ENCODE measurements around the gene PSG7. TPM values are rescaled to one million over a fixed set of nuclear protein-coding genes. Genes with fewer than 3 reads are reported as not detected.
"Not testable (repeated sequence)": the region's sequence is repeated elsewhere in the genome, so short reads cannot be mapped to it uniquely, and the experiment has no call there.

PSG7 gene
- total and polyA plus RNA-seq, 7 experiments from 2014 or later, result not detected

DNA sequence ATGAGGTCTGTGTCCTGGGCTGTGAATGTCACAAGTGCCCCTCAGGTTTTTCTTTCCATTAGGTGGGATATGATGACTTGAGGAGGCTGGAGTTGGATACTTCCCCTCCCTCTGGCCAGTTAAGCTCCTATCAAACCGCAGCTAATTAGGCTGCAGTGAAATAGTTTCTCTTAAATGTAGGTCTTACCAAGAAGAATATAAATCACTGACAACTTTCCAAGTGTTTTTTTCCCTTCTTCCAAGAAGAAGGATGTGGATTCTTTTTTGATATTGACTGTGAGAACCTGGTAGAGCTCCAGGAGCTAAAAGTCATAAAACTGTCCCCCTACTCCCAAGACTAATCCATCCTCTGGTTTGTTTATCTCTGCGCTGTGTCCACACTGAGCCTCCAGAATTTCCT is 14.5 kb upstream of the PSG7 start:
- intact Hi-C loops (cut with micrococcal nuclease); H3K27ac ChIP-seq (ENCODE audit: low read depth, low read length); H3K4me1 Mint-ChIP-seq; H3K4me3 Mint-ChIP-seq; H3K36me3 Mint-ChIP-seq; CTCF ChIA-PET; H3K9me3 Mint-ChIP-seq; H3K27ac Mint-ChIP-seq; DNase-seq; POLR2A ChIA-PET; H3K9me3 ChIP-seq (ENCODE audit: control insufficient read depth in 2 of 3, low read length in 3 of 3); H3K4me3 ChIP-seq (ENCODE audit: low read length); H3K4me1 ChIP-seq (ENCODE audit: control insufficient read depth in 2 of 2, insufficient read depth in 2 of 2, low read length in 2 of 2); H3K27me3 ChIP-seq (ENCODE audit: control insufficient read depth in 2 of 2, insufficient read depth in 2 of 2, low read length in 2 of 2); ATAC-seq; H3K36me3 ChIP-seq (ENCODE audit: control insufficient read depth in 2 of 3, insufficient read depth in 3 of 3, low read length in 3 of 3): not testable (repeated sequence)
- peaks cover 0 to 28% (median 11%) of the 10 kb centered on the region in 5 donors for H3K27me3 Mint-ChIP-seq

DNA sequence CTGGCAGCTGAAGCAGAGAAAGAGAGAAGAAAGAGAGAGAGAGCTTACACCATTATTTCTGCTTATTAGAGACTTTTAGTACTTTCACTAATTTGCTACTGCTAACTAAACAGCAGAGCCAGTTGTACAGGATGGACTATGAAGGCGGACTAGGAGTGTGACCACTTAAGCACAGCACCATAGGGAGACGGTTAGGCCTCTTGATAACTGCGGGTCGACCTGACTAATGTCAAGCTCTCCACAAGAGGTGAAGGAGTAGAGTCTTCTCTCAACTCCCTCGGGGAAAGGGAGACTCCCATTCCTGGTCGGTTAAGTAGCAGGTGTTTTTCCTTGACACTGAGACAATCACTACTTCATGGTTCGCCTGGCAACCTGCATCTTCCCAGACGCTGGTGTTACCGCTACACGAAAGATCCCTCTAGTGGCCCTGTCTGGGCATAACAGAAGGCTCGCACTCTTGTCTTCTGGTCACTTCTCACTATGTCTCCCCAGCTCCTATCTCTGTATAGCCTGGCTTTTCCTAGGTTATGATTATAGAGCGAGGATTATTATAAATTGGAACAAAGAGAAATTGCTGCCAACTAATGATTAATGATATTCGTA is 5.3 kb upstream of the PSG7 start:
- intact Hi-C loops (cut with micrococcal nuclease), result no loop called here
- peaks cover 0 to 5% (median 0%) of the 10 kb centered on the region in 7 donors for H3K4me1 Mint-ChIP-seq
- ATAC-seq (no peak), DNase-seq (no peak)
- peaks cover 0 to 2% (median 0%) of the 10 kb centered on the region in 11 donors for H3K9me3 Mint-ChIP-seq
- Histone ChIP-seq H3K4me3 (ENCODE audit: low read length) (no peak overlapping the region), H3K4me1 (ENCODE audit: control insufficient read depth in 2 of 2, insufficient read depth in 2 of 2, low read length in 2 of 2) (no peaks in the 10 kb centered on the region), H3K9me3 (ENCODE audit: control insufficient read depth in 2 of 3, low read length in 3 of 3) (no peaks in the 10 kb centered on the region), H3K27me3 (ENCODE audit: control insufficient read depth in 2 of 2, insufficient read depth in 2 of 2, low read length in 2 of 2) (no peaks in the 10 kb centered on the region), H3K36me3 (ENCODE audit: control insufficient read depth in 2 of 3, insufficient read depth in 3 of 3, low read length in 3 of 3) (no peaks in the 10 kb centered on the region), H3K27ac (ENCODE audit: low read depth, low read length) (no peak overlapping the region)
- no peak overlapping the region for H3K27ac Mint-ChIP-seq
- H3K27me3 Mint-ChIP-seq, result peaks cover 3 to 49% (median 41%) of the 10 kb centered on the region in 5 donors
- ChIA-PET POLR2A (no interaction called here), CTCF (no interaction called here)
- H3K36me3 Mint-ChIP-seq, result no peaks in the 10 kb centered on the region
- H3K4me3 Mint-ChIP-seq, result no peak overlapping the region

DNA sequence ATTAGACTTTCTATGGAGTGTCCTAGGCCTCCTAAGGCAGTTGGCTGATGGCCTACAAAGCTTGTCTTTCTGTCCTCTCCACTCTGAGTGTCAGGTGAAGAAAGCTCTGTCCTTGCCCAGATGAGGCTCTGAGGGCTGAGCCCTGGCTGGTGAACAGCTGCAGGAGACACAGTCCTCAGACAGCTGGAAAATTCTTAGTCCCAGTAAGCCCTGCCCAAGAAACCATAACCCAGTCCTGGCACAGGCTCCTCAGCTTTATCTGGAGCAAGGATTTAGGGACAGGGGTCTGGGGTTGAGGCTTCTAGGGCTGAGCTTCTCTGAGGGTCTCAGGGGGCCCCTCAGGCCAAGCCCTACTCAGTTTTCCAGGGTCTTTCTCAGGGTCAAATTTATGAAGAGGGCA is 2.3 kb downstream of the PSG7 start:
- DNase-seq, POLR2A ChIA-PET, H3K27ac Mint-ChIP-seq: not testable (repeated sequence)

DNA sequence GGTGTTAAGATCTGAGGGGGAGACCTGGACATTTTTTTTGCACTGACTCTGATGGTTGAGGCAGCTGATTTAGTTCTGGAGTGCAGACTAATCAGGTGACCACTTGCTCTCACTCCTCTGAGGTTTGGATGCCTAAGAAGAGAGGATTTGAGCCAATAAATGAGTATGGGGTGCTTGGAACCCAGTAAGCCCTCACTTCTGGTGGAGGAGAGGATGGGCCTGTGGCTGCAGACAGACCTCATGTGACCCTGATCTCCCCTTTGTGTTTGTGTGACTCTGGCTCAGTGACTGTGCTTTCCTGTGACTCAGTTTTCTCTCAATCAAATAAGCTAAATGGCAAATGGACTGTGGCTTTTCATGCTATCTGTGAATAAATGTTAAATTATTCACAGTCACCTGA is 2.8 kb downstream of the PSG7 start:
- intact Hi-C loops (cut with micrococcal nuclease); H3K9me3 ChIP-seq (ENCODE audit: control insufficient read depth in 2 of 3, low read length in 3 of 3); H3K27ac ChIP-seq (ENCODE audit: low read depth, low read length); ATAC-seq; H3K9me3 Mint-ChIP-seq; H3K4me3 ChIP-seq (ENCODE audit: low read length); H3K27ac Mint-ChIP-seq; POLR2A ChIA-PET; H3K4me1 ChIP-seq (ENCODE audit: control insufficient read depth in 2 of 2, insufficient read depth in 2 of 2, low read length in 2 of 2); H3K4me3 Mint-ChIP-seq; H3K4me1 Mint-ChIP-seq; H3K27me3 ChIP-seq (ENCODE audit: control insufficient read depth in 2 of 2, insufficient read depth in 2 of 2, low read length in 2 of 2); DNase-seq; H3K36me3 Mint-ChIP-seq; CTCF ChIA-PET; H3K36me3 ChIP-seq (ENCODE audit: control insufficient read depth in 2 of 3, insufficient read depth in 3 of 3, low read length in 3 of 3): not testable (repeated sequence)
- H3K27me3 Mint-ChIP-seq, result peaks cover 0 to 37% (median 15%) of the 10 kb centered on the region in 5 donors

More for the DNA sequence above, 2.3 kb downstream of the PSG7 start:
- H3K9me3 Mint-ChIP-seq; H3K4me1 ChIP-seq (ENCODE audit: control insufficient read depth in 2 of 2, insufficient read depth in 2 of 2, low read length in 2 of 2); H3K4me3 ChIP-seq (ENCODE audit: low read length); H3K27ac ChIP-seq (ENCODE audit: low read depth, low read length); H3K4me3 Mint-ChIP-seq; ATAC-seq; H3K27me3 ChIP-seq (ENCODE audit: control insufficient read depth in 2 of 2, insufficient read depth in 2 of 2, low read length in 2 of 2); CTCF ChIA-PET; intact Hi-C loops (cut with micrococcal nuclease); H3K36me3 ChIP-seq (ENCODE audit: control insufficient read depth in 2 of 3, insufficient read depth in 3 of 3, low read length in 3 of 3); H3K4me1 Mint-ChIP-seq; H3K36me3 Mint-ChIP-seq; H3K9me3 ChIP-seq (ENCODE audit: control insufficient read depth in 2 of 3, low read length in 3 of 3): not testable (repeated sequence)
- peaks cover 0 to 36% (median 16%) of the 10 kb centered on the region in 5 donors for H3K27me3 Mint-ChIP-seq

DNA sequence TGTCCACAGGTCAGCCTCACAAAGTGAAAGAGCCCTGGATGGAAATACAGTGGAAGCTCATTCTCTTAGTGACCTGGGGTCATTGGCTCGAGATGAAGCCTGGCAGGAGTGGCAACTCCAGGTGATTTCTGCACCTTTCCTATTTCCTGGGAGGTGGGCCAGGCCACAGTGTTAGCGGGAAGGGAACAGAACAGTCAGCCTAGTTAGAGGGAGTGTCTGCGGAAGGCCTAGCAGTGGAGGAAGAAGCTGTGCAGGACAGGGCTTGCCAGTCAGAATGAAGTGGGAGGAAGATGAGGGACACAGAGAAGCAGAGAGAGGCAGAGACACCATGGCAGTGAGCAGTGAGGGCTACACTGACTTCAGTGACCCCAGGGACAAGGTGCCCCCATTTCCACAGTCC is 3.6 kb downstream of the PSG7 start:
- H3K27ac ChIP-seq (ENCODE audit: low read depth, low read length); POLR2A ChIA-PET; H3K4me3 Mint-ChIP-seq; ATAC-seq; DNase-seq; intact Hi-C loops (cut with micrococcal nuclease); H3K4me1 Mint-ChIP-seq; H3K9me3 Mint-ChIP-seq; H3K27me3 ChIP-seq (ENCODE audit: control insufficient read depth in 2 of 2, insufficient read depth in 2 of 2, low read length in 2 of 2); H3K4me1 ChIP-seq (ENCODE audit: control insufficient read depth in 2 of 2, insufficient read depth in 2 of 2, low read length in 2 of 2); H3K27ac Mint-ChIP-seq; H3K36me3 ChIP-seq (ENCODE audit: control insufficient read depth in 2 of 3, insufficient read depth in 3 of 3, low read length in 3 of 3); H3K36me3 Mint-ChIP-seq; H3K9me3 ChIP-seq (ENCODE audit: control insufficient read depth in 2 of 3, low read length in 3 of 3); H3K4me3 ChIP-seq (ENCODE audit: low read length); CTCF ChIA-PET: not testable (repeated sequence)
- H3K27me3 Mint-ChIP-seq, result peaks cover 0 to 42% (median 15%) of the 10 kb centered on the region in 5 donors

DNA sequence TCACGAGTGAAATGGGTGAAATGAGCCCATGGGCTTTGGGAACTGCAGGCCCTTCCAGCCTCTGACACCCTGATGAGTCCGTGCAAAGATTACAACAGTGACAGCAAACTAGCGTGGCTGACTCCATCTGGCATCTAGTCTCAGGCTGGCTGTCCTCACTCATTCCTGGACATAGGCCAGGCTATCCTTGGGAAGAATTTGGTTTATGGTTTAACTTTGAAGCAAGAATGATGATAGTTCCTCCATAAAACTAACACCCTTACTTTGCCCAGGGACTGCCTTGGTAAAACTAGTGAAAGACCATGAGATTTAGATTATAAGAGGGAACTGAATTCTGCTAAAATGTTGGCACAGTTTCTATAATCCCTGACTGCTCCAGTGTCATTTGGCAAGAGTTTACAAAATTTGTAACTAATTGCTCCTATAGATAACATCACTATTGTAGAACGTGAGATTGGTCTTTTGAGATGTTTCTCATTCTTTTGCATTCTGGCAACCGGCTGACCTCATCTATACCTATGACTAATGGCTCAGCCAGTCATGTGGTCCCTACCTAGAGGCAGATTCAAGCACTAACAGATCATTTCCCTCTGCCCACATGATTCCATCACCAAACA is 4.4 kb downstream of the PSG7 start:
- CTCF ChIA-PET, H3K9me3 Mint-ChIP-seq, POLR2A ChIA-PET: not testable (repeated sequence)

DNA sequence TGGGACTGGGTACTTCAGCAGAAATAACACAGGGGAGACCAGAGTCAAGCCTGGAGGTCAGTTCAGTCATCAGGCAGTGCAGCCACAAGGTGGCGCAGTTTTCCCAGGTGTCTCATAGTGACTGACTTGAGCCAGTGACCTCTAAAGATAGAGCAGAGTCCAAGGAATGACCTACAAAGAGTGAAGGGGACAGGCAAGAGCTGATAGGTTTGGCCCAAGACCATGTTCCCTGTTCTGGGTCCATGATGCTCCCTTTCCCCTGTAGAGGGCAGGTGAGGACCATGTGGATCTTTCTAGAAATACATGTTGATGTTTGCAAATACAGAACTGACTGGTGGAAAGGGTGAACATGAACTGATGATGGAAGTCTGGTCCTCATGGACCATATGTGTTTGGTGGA is 6.8 kb downstream of the PSG7 start:
- H3K36me3 ChIP-seq (ENCODE audit: control insufficient read depth in 2 of 3, insufficient read depth in 3 of 3, low read length in 3 of 3); H3K9me3 Mint-ChIP-seq; H3K4me3 ChIP-seq (ENCODE audit: low read length); H3K36me3 Mint-ChIP-seq; H3K4me1 ChIP-seq (ENCODE audit: control insufficient read depth in 2 of 2, insufficient read depth in 2 of 2, low read length in 2 of 2); CTCF ChIA-PET; H3K9me3 ChIP-seq (ENCODE audit: control insufficient read depth in 2 of 3, low read length in 3 of 3); H3K4me1 Mint-ChIP-seq; H3K27ac Mint-ChIP-seq; POLR2A ChIA-PET; H3K4me3 Mint-ChIP-seq; intact Hi-C loops (cut with micrococcal nuclease); H3K27me3 ChIP-seq (ENCODE audit: control insufficient read depth in 2 of 2, insufficient read depth in 2 of 2, low read length in 2 of 2); ATAC-seq; H3K27ac ChIP-seq (ENCODE audit: low read depth, low read length): not testable (repeated sequence)
- H3K27me3 Mint-ChIP-seq, result peaks cover 0 to 38% (median 27%) of the 10 kb centered on the region in 5 donors
- DNase-seq, result peak in 1 of 9 donors; percentile 34

More for the DNA sequence above, 4.4 kb downstream of the PSG7 start:
- H3K27ac ChIP-seq (ENCODE audit: low read depth, low read length); H3K4me3 Mint-ChIP-seq; H3K36me3 Mint-ChIP-seq; H3K4me1 Mint-ChIP-seq; ATAC-seq; DNase-seq; H3K9me3 ChIP-seq (ENCODE audit: control insufficient read depth in 2 of 3, low read length in 3 of 3); H3K27me3 ChIP-seq (ENCODE audit: control insufficient read depth in 2 of 2, insufficient read depth in 2 of 2, low read length in 2 of 2); H3K4me3 ChIP-seq (ENCODE audit: low read length); H3K27ac Mint-ChIP-seq; intact Hi-C loops (cut with micrococcal nuclease); H3K36me3 ChIP-seq (ENCODE audit: control insufficient read depth in 2 of 3, insufficient read depth in 3 of 3, low read length in 3 of 3); H3K4me1 ChIP-seq (ENCODE audit: control insufficient read depth in 2 of 2, insufficient read depth in 2 of 2, low read length in 2 of 2): not testable (repeated sequence)
- peaks cover 0 to 39% (median 19%) of the 10 kb centered on the region in 5 donors for H3K27me3 Mint-ChIP-seq
